IMR-90 (cell line): ENCODE measurements around the gene PRPSAP1.

Experiments used
- FOS ChIP-seq: fragments of 150-350 bp; IDR thresholded peaks from 2 replicates; pipeline ENCODE4 v1.6.1; 2016; ENCODE audit warnings: low read depth, low read length
- MXI1 ChIP-seq: IDR thresholded peaks from 2 replicates; pipeline ENCODE4 v1.6.1; 2012; ENCODE audit warnings: low read depth, mild to moderate bottlenecking, low read length, moderate library complexity, borderline replicate concordance
- POLR2A ChIP-seq: IDR thresholded peaks from 2 replicates; pipeline ENCODE4 v1.6.1; 2012; ENCODE audit warnings: mild to moderate bottlenecking, low read depth, low read length
- RCOR1 ChIP-seq: IDR thresholded peaks from 2 replicates; pipeline ENCODE4 v1.6.1; 2012; ENCODE audit warnings: mild to moderate bottlenecking, low read length, improper control_type of control experiment; ENCODE audit not compliant: insufficient replicate concordance
- TF ChIP-seq, protein P1 (sequence below): conservative IDR thresholded peaks from 2 replicates; pipeline ENCODE4 v1.5.1; 2012; ENCODE audit warnings: mild to moderate bottlenecking, low read depth, low read length, improper control_type of control experiment

- no peak for TF ChIP-seq POLR2A
- TF ChIP-seq, protein P1, sequence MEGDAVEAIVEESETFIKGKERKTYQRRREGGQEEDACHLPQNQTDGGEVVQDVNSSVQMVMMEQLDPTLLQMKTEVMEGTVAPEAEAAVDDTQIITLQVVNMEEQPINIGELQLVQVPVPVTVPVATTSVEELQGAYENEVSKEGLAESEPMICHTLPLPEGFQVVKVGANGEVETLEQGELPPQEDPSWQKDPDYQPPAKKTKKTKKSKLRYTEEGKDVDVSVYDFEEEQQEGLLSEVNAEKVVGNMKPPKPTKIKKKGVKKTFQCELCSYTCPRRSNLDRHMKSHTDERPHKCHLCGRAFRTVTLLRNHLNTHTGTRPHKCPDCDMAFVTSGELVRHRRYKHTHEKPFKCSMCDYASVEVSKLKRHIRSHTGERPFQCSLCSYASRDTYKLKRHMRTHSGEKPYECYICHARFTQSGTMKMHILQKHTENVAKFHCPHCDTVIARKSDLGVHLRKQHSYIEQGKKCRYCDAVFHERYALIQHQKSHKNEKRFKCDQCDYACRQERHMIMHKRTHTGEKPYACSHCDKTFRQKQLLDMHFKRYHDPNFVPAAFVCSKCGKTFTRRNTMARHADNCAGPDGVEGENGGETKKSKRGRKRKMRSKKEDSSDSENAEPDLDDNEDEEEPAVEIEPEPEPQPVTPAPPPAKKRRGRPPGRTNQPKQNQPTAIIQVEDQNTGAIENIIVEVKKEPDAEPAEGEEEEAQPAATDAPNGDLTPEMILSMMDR = no peak
- no peak for TF ChIP-seq MXI1
- TF ChIP-seq RCOR1 = no peak
- no peak for TF ChIP-seq FOS
Observed at GRCh38 chr17:76398523-76399174, 44.9 kb upstream of the PRPSAP1 start.
